K562 (cell line): ENCODE results near the gene MTHFS. TPM values are rescaled to one million over a fixed set of nuclear protein-coding genes. Genes with fewer than 3 reads are reported as not detected.

ENCODE experiments used
- ATAC-seq: fragments of 200-7000 bp; cut with Tn5 transposase; 3 replicates; pipeline ENCODE4 v1.9.1; 2020; ENCODE audit warnings: moderate library complexity
- Bru-seq: library from RNA; stranded (reverse); fragments of 400-500 nt; gene quantifications from one replicate; lab custom pipeline; 2021; lab: Mats Ljungman, UMichigan
- BruChase-seq, 2 experiments: library from RNA; stranded (reverse); fragments of 400-500 nt; gene quantifications; one replicate each; lab custom pipeline; 2021; lab: Mats Ljungman, UMichigan
- BruUV-seq: library from RNA; stranded (reverse); fragments of 400-500 nt; replicated peaks from 2 replicates; lab custom pipeline; 2021; lab: Mats Ljungman, UMichigan
- CTCF ChIA-PET: fragments of 300-600 bp; formaldehyde crosslinking; extraction: SDS; loops from one replicate; lab custom pipeline; 2021; ENCODE audit warnings: low intra/inter-chr PET ratio; lab: Yijun Ruan, JAX
- POLR2A ChIA-PET: fragments of 300-600, 350-650 bp; sonication (Branson Sonifier 250); formaldehyde crosslinking; extraction: SDS; loops from one replicate; lab custom pipeline; 2021; ENCODE audit warnings: antibody characterized with exemption, inconsistent platforms; lab: Yijun Ruan, JAX
- DNase-seq, 4 experiments: peaks; one replicate each; pipeline versions ENCODE4 v3.0.0 to v3.0.0-alpha.2; 2011 to 2018; ENCODE audit warnings: low spot score in 3 of 4, mixed read lengths in 3 of 4; ENCODE audit errors: extremely low read depth in 1 of 4
- FAIRE-seq: peaks from 2 replicates; lab custom pipeline; 2011; peaks lifted over from hg19 to GRCh38; lab: Jason Lieb, UNC
- H2AFZ ChIP-seq: 2 replicates; pipeline ENCODE4 v1.6.0; 2011; ENCODE audit warnings: low read depth, low read length, control low read depth, inconsistent platforms
- H3K27ac ChIP-seq: fragments of 200-600 bp; 3 replicates; pipeline ENCODE4 v1.8.0; 2011; ENCODE audit warnings: low read depth, mild to moderate bottlenecking, control low read depth, inconsistent platforms, low read length, moderate library complexity, mixed read lengths; ENCODE audit errors: extremely low read depth
- H3K27me3 ChIP-seq, 2 experiments: fragments of 300-600 bp in 1 of 2; 2 replicates in 1 of 2; 3 replicates in 1 of 2; pipeline versions ENCODE4 v1.6.0 to v1.8.0; 2011; ENCODE audit warnings: inconsistent platforms in 2 of 2, low read length in 2 of 2, mild to moderate bottlenecking in 1 of 2, mixed read lengths in 1 of 2, moderate library complexity in 1 of 2; ENCODE audit not compliant: control insufficient read depth in 2 of 2, insufficient read depth in 2 of 2
- H3K36me3 ChIP-seq: fragments of 300-600 bp; 3 replicates; pipeline ENCODE4 v1.8.0; 2011; ENCODE audit warnings: mild to moderate bottlenecking, low read length, inconsistent platforms; ENCODE audit not compliant: control insufficient read depth, insufficient read depth
- H3K4me1 ChIP-seq, 2 experiments: fragments of 200-600 bp in 1 of 2; replicated peaks in 1 of 2; 2 replicates in 1 of 2; 3 replicates in 1 of 2; pipeline versions ENCODE4 v1.5.1 to v1.8.0; 2011; ENCODE audit warnings: inconsistent platforms in 2 of 2, low read length in 2 of 2, mild to moderate bottlenecking in 1 of 2, mixed read lengths in 1 of 2, moderate library complexity in 1 of 2; ENCODE audit not compliant: control insufficient read depth in 2 of 2, insufficient read depth in 2 of 2
- H3K4me2 ChIP-seq: 2 replicates; pipeline ENCODE4 v1.6.1; 2011; ENCODE audit warnings: low read length, control low read depth, inconsistent platforms, mixed read lengths; ENCODE audit not compliant: insufficient read depth
- H3K4me3 ChIP-seq: fragments of 200-600 bp; sonication (generic), shearing (Covaris generic); 2 replicates; pipeline ENCODE4 v1.5.1; 2016; ENCODE audit warnings: control low read depth, inconsistent platforms
- H3K79me2 ChIP-seq: fragments of 200-600 bp; 3 replicates; pipeline ENCODE4 v1.8.0; 2011; ENCODE audit warnings: low read length, inconsistent platforms; ENCODE audit not compliant: control insufficient read depth, insufficient read depth
- H3K9ac ChIP-seq, 2 experiments: 2 replicates each; pipeline versions ENCODE4 v1.6.0 to v1.6.1; 2011; ENCODE audit warnings: low read depth in 2 of 2, low read length in 2 of 2, control low read depth in 1 of 2, inconsistent platforms in 1 of 2, mild to moderate bottlenecking in 1 of 2, mixed read lengths in 1 of 2; ENCODE audit not compliant: insufficient read depth in 1 of 2
- H3K9me1 ChIP-seq: one replicate; pipeline ENCODE4 v1.6.0; 2011; ENCODE audit warnings: inconsistent platforms, mild to moderate bottlenecking, low read length, moderate library complexity; ENCODE audit not compliant: control insufficient read depth, insufficient read depth
- H3K9me3 ChIP-seq: replicated peaks from 2 replicates; pipeline ENCODE4 v1.5.1; 2011; ENCODE audit warnings: low read depth, low read length, inconsistent platforms; ENCODE audit not compliant: control insufficient read depth, insufficient read depth
- H4K20me1 ChIP-seq: replicated peaks from 2 replicates; pipeline ENCODE4 v1.6.1; 2011; ENCODE audit warnings: low read length, inconsistent platforms, mixed read lengths; ENCODE audit not compliant: control insufficient read depth, insufficient read depth
- HNRNPH1 ChIP-seq: fragments of 200-400 bp; formaldehyde crosslinking; optimal IDR thresholded peaks from 2 replicates; pipeline ENCODE3; 2017; ENCODE audit warnings: low read depth, mild to moderate bottlenecking, low read length, moderate library complexity
- ILK ChIP-seq: fragments of 450-650 bp; IDR thresholded peaks from 2 replicates; pipeline ENCODE4 v1.6.1; 2016; ENCODE audit warnings: missing genetic modification characterization, low read depth, mild to moderate bottlenecking, missing compliant biosample characterization, moderate library complexity, borderline replicate concordance
- LEF1 ChIP-seq: fragments of 450-650 bp; IDR thresholded peaks from 2 replicates; pipeline ENCODE4 v1.6.1; 2016; ENCODE audit warnings: mild to moderate bottlenecking
- ZNF551 ChIP-seq: fragments of 250-450 bp; sonication (Bioruptor Pico); IDR thresholded peaks from 2 replicates; pipeline ENCODE4 v1.5.0; 2021; ENCODE audit warnings: mild to moderate bottlenecking, moderate library complexity
- WGBS: fragments of 100-300 bp; shearing (Covaris generic); methylation state at CpG from one replicate; pipeline ENCODE4 v1.1.6; 2016; ENCODE audit warnings: low coverage, mixed read lengths; ENCODE audit not compliant: insufficient coverage; ENCODE audit errors: missing lambda C conversion rate; 5-methylcytosine and 5-hydroxymethylcytosine counted together
- in situ Hi-C: fragments of 300-500 bp; cut with MboI; formaldehyde crosslinking; loops from 4 replicates; pipeline ENCODE4 v1.15.0; 2018; ENCODE audit warnings: inconsistent platforms, mixed read lengths
- intact Hi-C: fragments of 100-400 bp; cut with micrococcal nuclease; formaldehyde crosslinking; loops from 2 replicates; pipeline ENCODE4 v1.14.2; 2022
- long read RNA-seq, 3 experiments: library from polyadenylated mRNA in 2 of 3; library from RNA in 1 of 3; unstranded in 2 of 3; stranded (forward) in 1 of 3; transcript quantifications; one replicate each; pipeline ENCODE4 v2.0.0, GENCODE V29; 2019 to 2022
- polyA minus RNA-seq, 3 experiments: library from RNA; depleted of rRNA, polyadenylated mRNA; stranded (reverse); fragments of >200 nt; gene quantifications; 2 replicates each; pipeline ENCODE4 v1.2.3, GENCODE V29; 2011
- polyA plus RNA-seq, 8 experiments: library from polyadenylated mRNA; depleted of rRNA in 4 of 8; stranded (reverse) in 5 of 8; unstranded in 3 of 8; fragments of >200 nt; fragmentation: Nextera tagmentation in 2 of 8; fragmentation: Illumina TruSeq in 1 of 8; extraction: Ambion mirVana in 2 of 8; extraction: Trizol in 1 of 8; gene quantifications; 2 replicates each; pipeline versions ENCODE4 v1.2.1 to v1.2.3, GENCODE V29; 2011 to 2014; ENCODE audit warnings: inconsistent platforms in 1 of 8, missing spikeins in 1 of 8
- total RNA-seq, 7 experiments: library from RNA; depleted of rRNA in 6 of 7; stranded (reverse); fragments of >200 nt in 6 of 7; fragmentation: Illumina TruSeq in 2 of 7; extraction: Trizol in 2 of 7; gene quantifications; 2 replicates each; pipeline versions ENCODE4 v1.2.1 to v1.2.3, GENCODE V29; 2011 to 2021; ENCODE audit warnings: low replicate concordance in 1 of 7
- TF ChIP-seq, protein P1 (sequence below): sonication (generic); formaldehyde crosslinking; IDR thresholded peaks from 2 replicates; pipeline ENCODE4 v1.8.0; 2022; ENCODE audit warnings: missing genetic modification reagents, mild to moderate bottlenecking, borderline replicate concordance
- TF ChIP-seq, protein P2 (sequence below): sonication (generic); formaldehyde crosslinking; IDR thresholded peaks from 2 replicates; pipeline ENCODE4 v1.8.0; 2022; ENCODE audit warnings: missing genetic modification reagents, mild to moderate bottlenecking, moderate library complexity, borderline replicate concordance

Gene MTHFS
- 20.4 and 22.1 TPM in 2 replicates for total RNA-seq (2011; cell fraction: chromatin; rRNA removed; ENCODE audit: low replicate concordance)
- 16.0 and 20.5 TPM in 2 replicates for total RNA-seq (2011; cell fraction: nucleolus; rRNA removed)
- total RNA-seq (2011; cell fraction: nucleoplasm; rRNA removed), result 15.7 and 21.0 TPM in 2 replicates
- total RNA-seq (2014; rRNA removed) (31.2 and 32.9 TPM in 2 replicates), total RNA-seq (2014; rRNA removed; fragmentation: Illumina TruSeq; extraction: Trizol) (36.8 and 43.6 TPM in 2 replicates), total RNA-seq (2015; rRNA removed; fragmentation: Illumina TruSeq; extraction: Trizol) (42.9 and 44.1 TPM in 2 replicates), total RNA-seq (2021) (41.7 and 45.1 TPM in 2 replicates), polyA plus RNA-seq (2011; rRNA removed) (56.7 and 72.8 TPM in 2 replicates), polyA plus RNA-seq (2014; fragmentation: Illumina TruSeq; extraction: Trizol) (39.6 and 52.6 TPM in 2 replicates), polyA plus RNA-seq (2014; fragmentation: Nextera tagmentation; extraction: Ambion mirVana) (10 to 100 TPM; 17.8 to 23.6 TPM), polyA plus RNA-seq (2014; rRNA removed) (79.3 and 86.3 TPM in 2 replicates), polyA minus RNA-seq (2011; rRNA and poly(A)+ RNA removed) (23.4 and 27.9 TPM in 2 replicates), Bru-seq, nascent RNA (percentile 70 among the genes with signal in this experiment), BruChase-seq, experiment 1, labeled RNA remaining after a 2-hour chase (percentile 72 among the genes with signal in this experiment), BruChase-seq, experiment 2, labeled RNA remaining after a 6-hour chase (percentile 70 among the genes with signal in this experiment)
- 40.7 and 46.8 TPM in 2 replicates for polyA plus RNA-seq (2011; cell fraction: cytosol; rRNA removed)
- 11.4 and 17.9 TPM in 2 replicates for polyA plus RNA-seq (2011; cell fraction: nucleus; rRNA removed)
- polyA plus RNA-seq (2012), result 57.3 and 76.8 TPM in 2 replicates
- polyA minus RNA-seq (2011; cell fraction: cytosol; rRNA and poly(A)+ RNA removed), result 14.5 and 21.0 TPM in 2 replicates
- 12.8 and 16.1 TPM in 2 replicates for polyA minus RNA-seq (2011; cell fraction: nucleus; rRNA and poly(A)+ RNA removed)
- long read RNA-seq, experiment 1, transcript MTHFS-201 (3 exons, 907 nt), result major isoform, 66 of 142 reads
- long read RNA-seq, experiment 1, partial matches to known transcripts, result 0 of 142 reads
- long read RNA-seq, experiment 1, other reads (novel, unspliced or antisense), result 76 of 142 reads
- long read RNA-seq, experiment 2, transcript MTHFS-201 (3 exons, 907 nt), result major isoform, 37 of 47 reads
- long read RNA-seq, experiment 2, partial matches to known transcripts, result 1 of 47 reads
- long read RNA-seq, experiment 2, other reads (novel, unspliced or antisense), result 9 of 47 reads
- long read RNA-seq, experiment 3, transcript MTHFS-201 (3 exons, 907 nt), result major isoform, 34 of 49 reads
- long read RNA-seq, experiment 3, partial matches to known transcripts, result 1 of 49 reads
- long read RNA-seq, experiment 3, other reads (novel, unspliced or antisense), result 14 of 49 reads

GRCh38 chr15:79896634-79897379, at the start of gene MTHFS:
Gene MTHFS, minus strand, starts transcription at chr15:79897014. Its CDS starts 26 bp downstream, at chr15:79896988.
- Histone ChIP-seq H3K9ac (peak within 1 kb of the TSS; percentile 96 to 100), H3K79me2 (peaks cover 39% of the 10 kb centered on the region), H3K4me1 (peaks cover 3 to 8% of the 10 kb centered on the region in 2 experiments), H3K36me3 (peaks cover 8% of the 10 kb centered on the region; the same call in 2 of the 3 replicates), H4K20me1 (no peaks in the 10 kb centered on the region), H3K27ac (peak within 1 kb of the TSS; percentile 93), H3K9me1 (no peaks in the 10 kb centered on the region), H2AFZ (peak within 1 kb of the TSS; percentile 99), H3K4me3 (peak within 1 kb of the TSS; percentile 69), H3K9me3 (no peaks in the 10 kb centered on the region), H3K27me3 (no peaks in the 10 kb centered on the region), H3K4me2 (peak within 1 kb of the TSS; percentile 86)
- in situ Hi-C loops (loop anchor here (25.0 kb wide), 1 partner anchor 265 kb away; the partner anchor contains the start of gene FAH), intact Hi-C loops (loop anchor here (2.0 to 10.0 kb wide), 3 partner anchors 96 to 258 kb away; partner anchors contain the start of genes FAH and ZFAND6)
- ATAC-seq (peak; percentile 98), FAIRE-seq (peak; percentile 35), DNase-seq (peak; percentile 89 to 93 (median 92))
- WGBS, result under 1% methylated on average over 56 of the region's 90 CpGs
- no TSS peak for BruUV-seq
- CTCF ChIA-PET, result interaction anchor here (1.8 kb wide), 1 partner anchor 96 kb away, joined by 10 read pairs; no protein-coding TSS in a partner anchor
- POLR2A ChIA-PET, result interaction anchor here (0.7 to 3.0 kb wide), 5 partner anchors 10 to 26 kb away, joined by 3 to 15 read pairs (median 4); no protein-coding TSS in a partner anchor
- TF ChIP-seq ZNF551 (CRISPR knock-in tag) (no peak), HNRNPH1 (no peak), LEF1 (no peak), ILK (tag) (no peak)
- TF ChIP-seq, protein P1, sequence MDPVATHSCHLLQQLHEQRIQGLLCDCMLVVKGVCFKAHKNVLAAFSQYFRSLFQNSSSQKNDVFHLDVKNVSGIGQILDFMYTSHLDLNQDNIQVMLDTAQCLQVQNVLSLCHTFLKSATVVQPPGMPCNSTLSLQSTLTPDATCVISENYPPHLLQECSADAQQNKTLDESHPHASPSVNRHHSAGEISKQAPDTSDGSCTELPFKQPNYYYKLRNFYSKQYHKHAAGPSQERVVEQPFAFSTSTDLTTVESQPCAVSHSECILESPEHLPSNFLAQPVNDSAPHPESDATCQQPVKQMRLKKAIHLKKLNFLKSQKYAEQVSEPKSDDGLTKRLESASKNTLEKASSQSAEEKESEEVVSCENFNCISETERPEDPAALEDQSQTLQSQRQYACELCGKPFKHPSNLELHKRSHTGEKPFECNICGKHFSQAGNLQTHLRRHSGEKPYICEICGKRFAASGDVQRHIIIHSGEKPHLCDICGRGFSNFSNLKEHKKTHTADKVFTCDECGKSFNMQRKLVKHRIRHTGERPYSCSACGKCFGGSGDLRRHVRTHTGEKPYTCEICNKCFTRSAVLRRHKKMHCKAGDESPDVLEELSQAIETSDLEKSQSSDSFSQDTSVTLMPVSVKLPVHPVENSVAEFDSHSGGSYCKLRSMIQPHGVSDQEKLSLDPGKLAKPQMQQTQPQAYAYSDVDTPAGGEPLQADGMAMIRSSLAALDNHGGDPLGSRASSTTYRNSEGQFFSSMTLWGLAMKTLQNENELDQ (CRISPR knock-in tag), result no peak
- TF ChIP-seq, protein P2, sequence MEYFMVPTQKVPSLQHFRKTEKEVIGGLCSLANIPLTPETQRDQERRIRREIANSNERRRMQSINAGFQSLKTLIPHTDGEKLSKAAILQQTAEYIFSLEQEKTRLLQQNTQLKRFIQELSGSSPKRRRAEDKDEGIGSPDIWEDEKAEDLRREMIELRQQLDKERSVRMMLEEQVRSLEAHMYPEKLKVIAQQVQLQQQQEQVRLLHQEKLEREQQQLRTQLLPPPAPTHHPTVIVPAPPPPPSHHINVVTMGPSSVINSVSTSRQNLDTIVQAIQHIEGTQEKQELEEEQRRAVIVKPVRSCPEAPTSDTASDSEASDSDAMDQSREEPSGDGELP, result peak; percentile 72; the same call in 1 of the 2 replicates
